ENCODE data around the gene TSPAN9. TPM values are rescaled to one million over a fixed set of nuclear protein-coding genes. Genes with fewer than 3 reads are reported as not detected.

Gene TSPAN9
- total and polyA plus RNA-seq, 2 experiments from 2014 or later: 6.0 to 31.5 TPM

DNA sequence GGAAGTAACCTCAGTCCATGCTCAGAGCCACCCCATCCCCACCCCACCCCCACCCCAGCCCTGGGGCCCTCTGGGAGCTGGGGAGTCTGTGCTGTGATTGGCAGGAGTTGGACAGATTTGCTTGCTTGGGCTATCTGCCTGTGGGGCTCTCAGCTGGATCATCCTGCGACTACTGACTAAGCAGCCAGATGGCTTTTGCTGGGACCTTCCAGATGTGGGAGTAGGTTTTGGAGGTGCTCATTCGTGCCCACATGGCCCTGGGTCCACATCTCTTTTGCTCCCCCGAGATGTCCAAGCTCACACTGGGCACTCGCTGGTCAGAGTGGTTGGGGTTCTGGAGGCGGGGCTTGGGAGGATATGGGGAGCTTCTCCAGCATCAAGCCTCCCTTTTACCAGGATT lies 138.9 kb downstream of the TSPAN9 start (continued):
- TF ChIP-seq, protein P1, sequence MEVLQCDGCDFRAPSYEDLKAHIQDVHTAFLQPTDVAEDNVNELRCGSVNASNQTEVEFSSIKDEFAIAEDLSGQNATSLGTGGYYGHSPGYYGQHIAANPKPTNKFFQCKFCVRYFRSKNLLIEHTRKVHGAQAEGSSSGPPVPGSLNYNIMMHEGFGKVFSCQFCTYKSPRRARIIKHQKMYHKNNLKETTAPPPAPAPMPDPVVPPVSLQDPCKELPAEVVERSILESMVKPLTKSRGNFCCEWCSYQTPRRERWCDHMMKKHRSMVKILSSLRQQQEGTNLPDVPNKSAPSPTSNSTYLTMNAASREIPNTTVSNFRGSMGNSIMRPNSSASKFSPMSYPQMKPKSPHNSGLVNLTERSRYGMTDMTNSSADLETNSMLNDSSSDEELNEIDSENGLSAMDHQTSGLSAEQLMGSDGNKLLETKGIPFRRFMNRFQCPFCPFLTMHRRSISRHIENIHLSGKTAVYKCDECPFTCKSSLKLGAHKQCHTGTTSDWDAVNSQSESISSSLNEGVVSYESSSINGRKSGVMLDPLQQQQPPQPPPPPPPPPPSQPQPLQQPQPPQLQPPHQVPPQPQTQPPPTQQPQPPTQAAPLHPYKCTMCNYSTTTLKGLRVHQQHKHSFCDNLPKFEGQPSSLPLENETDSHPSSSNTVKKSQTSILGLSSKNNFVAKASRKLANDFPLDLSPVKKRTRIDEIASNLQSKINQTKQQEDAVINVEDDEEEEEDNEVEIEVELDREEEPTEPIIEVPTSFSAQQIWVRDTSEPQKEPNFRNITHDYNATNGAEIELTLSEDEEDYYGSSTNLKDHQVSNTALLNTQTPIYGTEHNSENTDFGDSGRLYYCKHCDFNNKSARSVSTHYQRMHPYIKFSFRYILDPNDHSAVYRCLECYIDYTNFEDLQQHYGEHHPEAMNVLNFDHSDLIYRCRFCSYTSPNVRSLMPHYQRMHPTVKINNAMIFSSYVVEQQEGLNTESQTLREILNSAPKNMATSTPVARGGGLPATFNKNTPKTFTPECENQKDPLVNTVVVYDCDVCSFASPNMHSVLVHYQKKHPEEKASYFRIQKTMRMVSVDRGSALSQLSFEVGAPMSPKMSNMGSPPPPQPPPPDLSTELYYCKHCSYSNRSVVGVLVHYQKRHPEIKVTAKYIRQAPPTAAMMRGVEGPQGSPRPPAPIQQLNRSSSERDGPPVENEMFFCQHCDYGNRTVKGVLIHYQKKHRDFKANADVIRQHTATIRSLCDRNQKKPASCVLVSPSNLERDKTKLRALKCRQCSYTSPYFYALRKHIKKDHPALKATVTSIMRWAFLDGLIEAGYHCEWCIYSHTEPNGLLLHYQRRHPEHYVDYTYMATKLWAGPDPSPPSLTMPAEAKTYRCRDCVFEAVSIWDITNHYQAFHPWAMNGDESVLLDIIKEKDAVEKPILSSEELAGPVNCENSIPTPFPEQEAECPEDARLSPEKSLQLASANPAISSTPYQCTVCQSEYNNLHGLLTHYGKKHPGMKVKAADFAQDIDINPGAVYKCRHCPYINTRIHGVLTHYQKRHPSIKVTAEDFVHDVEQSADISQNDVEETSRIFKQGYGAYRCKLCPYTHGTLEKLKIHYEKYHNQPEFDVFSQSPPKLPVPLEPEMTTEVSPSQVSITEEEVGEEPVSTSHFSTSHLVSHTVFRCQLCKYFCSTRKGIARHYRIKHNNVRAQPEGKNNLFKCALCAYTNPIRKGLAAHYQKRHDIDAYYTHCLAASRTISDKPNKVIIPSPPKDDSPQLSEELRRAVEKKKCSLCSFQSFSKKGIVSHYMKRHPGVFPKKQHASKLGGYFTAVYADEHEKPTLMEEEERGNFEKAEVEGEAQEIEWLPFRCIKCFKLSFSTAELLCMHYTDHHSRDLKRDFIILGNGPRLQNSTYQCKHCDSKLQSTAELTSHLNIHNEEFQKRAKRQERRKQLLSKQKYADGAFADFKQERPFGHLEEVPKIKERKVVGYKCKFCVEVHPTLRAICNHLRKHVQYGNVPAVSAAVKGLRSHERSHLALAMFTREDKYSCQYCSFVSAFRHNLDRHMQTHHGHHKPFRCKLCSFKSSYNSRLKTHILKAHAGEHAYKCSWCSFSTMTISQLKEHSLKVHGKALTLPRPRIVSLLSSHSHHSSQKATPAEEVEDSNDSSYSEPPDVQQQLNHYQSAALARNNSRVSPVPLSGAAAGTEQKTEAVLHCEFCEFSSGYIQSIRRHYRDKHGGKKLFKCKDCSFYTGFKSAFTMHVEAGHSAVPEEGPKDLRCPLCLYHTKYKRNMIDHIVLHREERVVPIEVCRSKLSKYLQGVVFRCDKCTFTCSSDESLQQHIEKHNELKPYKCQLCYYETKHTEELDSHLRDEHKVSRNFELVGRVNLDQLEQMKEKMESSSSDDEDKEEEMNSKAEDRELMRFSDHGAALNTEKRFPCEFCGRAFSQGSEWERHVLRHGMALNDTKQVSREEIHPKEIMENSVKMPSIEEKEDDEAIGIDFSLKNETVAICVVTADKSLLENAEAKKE (CRISPR knock-in tag; IDR thresholded peaks at IDR 0.05): no peak
- TF ChIP-seq EZH2phosphoT487 (IDR thresholded peaks at IDR 0.05; ENCODE audit: unreplicated experiment) (no peak), POLR2AphosphoS5 (IDR thresholded peaks at IDR 0.05; ENCODE audit: low read depth) (no peak), JUNB (IDR thresholded peaks at IDR 0.05; ENCODE audit: unreplicated experiment) (no peak)

DNA sequence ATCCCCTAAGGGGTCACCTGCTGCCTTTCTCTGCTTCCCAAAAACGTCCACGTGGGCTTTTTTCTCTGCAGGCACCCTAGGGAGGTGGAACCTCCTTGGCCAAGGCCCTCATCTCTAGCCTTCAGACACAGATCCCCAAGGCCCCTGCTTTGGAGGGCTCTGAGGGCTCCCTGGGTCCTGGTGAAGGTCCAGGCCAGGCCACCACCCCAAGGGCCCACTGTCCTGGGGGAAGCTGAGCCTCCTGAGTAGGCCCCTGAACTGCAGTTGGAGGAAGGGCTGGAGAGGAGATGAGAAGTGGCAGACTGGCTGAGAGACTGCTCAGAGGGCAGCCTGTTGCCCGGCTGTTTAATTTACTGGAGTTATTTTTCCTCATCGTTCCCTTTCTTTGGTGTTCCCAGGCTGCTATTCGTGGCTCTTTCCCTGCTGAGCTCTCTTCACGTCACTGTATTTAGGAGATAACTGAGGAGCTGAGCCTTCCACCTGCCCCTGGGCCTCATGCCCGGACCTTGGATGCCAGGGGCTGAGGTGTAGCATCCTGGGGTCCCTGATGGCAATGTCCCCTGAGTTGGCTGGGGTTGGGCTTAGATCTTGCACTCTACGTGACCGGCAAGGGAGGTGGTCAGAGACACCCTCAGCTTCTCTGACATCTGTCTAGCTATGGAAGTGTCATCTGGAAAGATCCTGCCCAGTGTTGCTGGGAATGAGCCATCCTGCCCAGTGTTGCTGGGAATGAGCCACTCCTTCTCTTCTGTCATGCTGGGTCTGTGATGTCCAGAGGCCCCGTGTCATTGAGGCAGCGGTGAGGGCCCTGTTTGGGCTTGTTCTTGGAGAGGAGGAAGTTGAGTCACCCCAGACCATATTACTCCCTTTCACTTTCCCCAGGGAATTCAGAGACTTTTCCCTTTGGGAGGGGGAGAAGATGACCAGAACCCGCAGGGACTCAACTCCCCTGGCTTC lies 139.8 kb downstream of the TSPAN9 start:
- 0 out of 2 replicates have a peak, but pooled peaks cover 4% of the 10 kb centered on the region for H3F3A ChIP-seq (replicated peaks; ENCODE audit: low read depth)
- TF ChIP-seq NANOG (IDR thresholded peaks at IDR 0.05; ENCODE audit: borderline replicate concordance): no peak
- no peaks in the 10 kb centered on the region for H3K79me2 ChIP-seq (replicated peaks; ENCODE audit: insufficient read depth)
- no peak for ATAC-seq
- DNase-seq (ENCODE audit: low spot score): no peak
- no peaks in the 10 kb centered on the region for H3K9me2 ChIP-seq (ENCODE audit: insufficient read depth)
- H4K20me1 ChIP-seq (replicated peaks; ENCODE audit: insufficient read depth): no peaks in the 10 kb centered on the region
- no peak overlapping the region for H3K4me2 ChIP-seq
- H3K4me3 Mint-ChIP-seq: no peak overlapping the region
- peaks cover 8% of the 10 kb centered on the region for H3K27me3 Mint-ChIP-seq (ENCODE audit: insufficient read depth, low read depth, poor library complexity)
- H3K4me3 ChIP-seq: no peak overlapping the region
- H3K4me1 Mint-ChIP-seq: peaks cover 34% of the 10 kb centered on the region
- no peak overlapping the region for H3K27ac Mint-ChIP-seq
- no peaks in the 10 kb centered on the region for H3K9me3 Mint-ChIP-seq
- no peaks in the 10 kb centered on the region for H3K27me3 ChIP-seq (ENCODE audit: insufficient read depth)
- H2AFZ ChIP-seq: no peak overlapping the region
- no peaks in the 10 kb centered on the region for H3K36me3 Mint-ChIP-seq (ENCODE audit: low read depth)
- H3K27ac ChIP-seq (ENCODE audit: low read depth): no peak overlapping the region
- no peaks in the 10 kb centered on the region for H3K36me3 ChIP-seq (ENCODE audit: insufficient read depth)
- peaks cover 22% of the 10 kb centered on the region for H3K4me1 ChIP-seq (ENCODE audit: insufficient read depth)
